GM18868 (cell line): ENCODE results near the gene GTF3C1.

ENCODE experiments used
- ATAC-seq: cut with Tn5 transposase; IDR thresholded peaks from one replicate; pipeline ENCODE4 v1.9.1; 2021; ENCODE audit warnings: mild to moderate bottlenecking, moderate library complexity; ENCODE audit not compliant: unreplicated experiment

GTF3C1 gene

GRCh38 chr16:27489421-27489820 lies 60.3 kb downstream of the GTF3C1 start:
- no peak for ATAC-seq

- ATAC-seq: no peak
These were observed 63.0 kb downstream of the GTF3C1 start for GRCh38 chr16:27486760-27487159.

- no peak for ATAC-seq
These were observed 63.4 kb downstream of the GTF3C1 start for GRCh38 chr16:27486344-27486743.

- no peak for ATAC-seq
These were observed 63.9 kb downstream of the GTF3C1 start for GRCh38 chr16:27485811-27486210.

DNA sequence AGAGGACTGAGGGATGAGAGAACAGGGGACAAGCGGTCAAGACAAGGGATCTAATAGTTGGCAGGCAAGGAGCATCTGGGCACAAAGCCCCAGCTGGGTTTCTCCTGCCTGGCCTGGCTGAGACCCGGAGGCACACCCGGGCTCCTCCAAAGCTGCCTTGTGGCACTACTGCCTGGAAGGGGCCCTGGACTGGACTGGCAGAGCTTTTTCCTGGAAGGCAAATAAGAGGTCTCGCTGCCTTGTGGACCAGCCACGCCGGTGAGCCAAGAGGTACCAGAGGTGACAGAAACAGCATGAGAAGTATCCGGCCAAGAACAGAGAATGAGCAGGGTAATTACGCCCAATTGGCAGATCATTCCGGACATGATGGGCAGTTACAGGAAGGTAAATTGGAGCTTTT lies 64.6 kb downstream of the GTF3C1 start:
- no peak for ATAC-seq

DNA sequence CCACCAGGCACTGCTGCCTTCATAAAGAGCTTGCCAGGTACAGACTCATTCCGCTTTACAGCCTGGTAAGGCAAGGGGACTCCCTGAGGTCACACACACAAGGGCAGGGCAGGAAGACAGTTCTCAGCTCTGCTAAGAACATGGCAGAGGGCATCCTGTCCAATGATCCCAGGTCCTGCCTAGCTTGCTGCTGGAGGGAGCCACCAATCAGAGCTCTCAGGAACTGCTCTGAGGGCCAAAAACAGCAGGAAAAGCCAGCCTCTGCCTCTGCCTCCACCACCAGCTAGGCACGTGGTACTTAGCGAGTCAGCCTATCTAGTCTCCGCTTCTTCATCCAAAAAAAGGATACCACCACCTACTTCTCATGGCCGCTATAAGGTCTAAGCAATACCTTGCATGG lies 66.1 kb downstream of the GTF3C1 start:
- no peak for ATAC-seq

DNA sequence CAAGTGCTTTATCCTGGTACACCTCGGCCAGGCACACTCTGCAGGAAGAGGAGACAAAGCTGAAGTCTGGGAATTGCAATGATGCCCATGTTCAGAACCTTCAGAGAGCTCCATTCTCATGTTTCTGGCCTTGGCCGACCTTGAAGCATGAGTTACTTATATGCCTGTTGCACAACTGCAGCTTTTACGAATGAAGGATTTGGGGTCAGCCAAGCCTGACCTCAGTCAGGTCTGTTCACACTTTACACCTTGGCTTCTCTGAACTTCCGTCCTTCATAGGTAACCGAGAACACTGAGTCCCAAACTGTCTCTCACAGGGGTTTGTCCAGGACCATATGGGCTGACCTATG lies 66.7 kb downstream of the GTF3C1 start:
- no peak for ATAC-seq

- no peak for ATAC-seq
These were observed 67.2 kb downstream of the GTF3C1 start for GRCh38 chr16:27482397-27483087.

- ATAC-seq: no peak
These were observed 68.3 kb downstream of the GTF3C1 start for GRCh38 chr16:27481282-27481934.

DNA sequence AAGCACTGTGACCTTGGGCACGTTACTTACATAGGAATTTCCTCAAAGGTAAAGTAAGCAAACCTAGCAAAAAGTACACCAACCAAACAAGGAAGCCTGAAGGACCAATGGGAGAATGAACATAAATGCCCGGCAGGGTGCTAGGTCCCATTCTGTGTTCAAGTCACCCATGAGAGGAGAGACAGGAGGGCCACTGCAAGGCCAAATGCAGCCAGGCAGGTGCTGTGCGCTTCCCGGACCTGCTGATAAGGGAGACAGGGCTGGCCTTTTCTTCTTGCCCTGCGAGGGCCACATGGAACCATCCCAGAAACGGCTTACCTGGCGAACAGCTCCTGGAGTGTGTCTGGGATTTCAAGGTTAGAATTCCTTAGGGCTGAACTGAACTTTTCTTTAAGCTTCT lies 69.0 kb downstream of the GTF3C1 start:
- no peak for ATAC-seq

DNA sequence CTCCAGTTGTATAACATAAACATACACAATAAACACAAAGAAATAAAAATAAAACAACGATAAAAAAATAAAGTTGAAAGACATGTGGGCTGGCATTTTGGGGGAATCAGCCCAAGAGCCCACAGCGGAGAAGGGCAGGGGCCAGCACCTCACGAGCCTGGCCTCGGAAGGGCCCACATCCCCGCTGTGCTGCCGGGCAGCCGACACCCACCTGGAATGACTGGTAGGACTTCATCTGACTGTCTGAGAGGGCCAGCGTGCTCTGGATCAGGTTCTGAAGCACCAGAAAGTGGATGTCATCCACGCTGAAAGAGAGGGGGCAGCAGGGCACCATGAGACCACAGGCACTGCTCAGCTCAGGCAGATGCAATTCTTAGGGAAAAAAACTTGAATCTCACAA lies 73.5 kb downstream of the GTF3C1 start:
- ATAC-seq: no peak

DNA sequence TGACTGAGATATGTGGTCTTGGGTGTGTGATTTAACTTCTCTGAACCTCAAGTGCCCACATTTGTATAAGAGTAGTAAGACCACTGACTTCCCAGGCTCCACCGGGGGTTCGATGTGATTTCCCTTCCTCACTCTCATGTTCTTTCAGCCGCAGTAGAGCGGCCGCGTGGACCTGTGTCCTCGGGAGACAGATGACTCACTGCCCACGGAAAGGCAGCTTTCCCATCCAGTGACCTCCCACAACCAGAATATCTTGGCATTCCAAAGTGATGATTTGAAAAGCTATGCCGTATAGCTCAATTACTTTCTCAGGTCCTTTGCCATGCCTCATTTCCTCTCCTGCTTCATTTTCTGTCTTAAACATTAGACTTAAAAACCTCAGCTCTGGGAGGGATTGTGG lies 74.2 kb downstream of the GTF3C1 start:
- ATAC-seq: no peak

- no peak for ATAC-seq
These were observed 74.8 kb downstream of the GTF3C1 start for GRCh38 chr16:27474921-27475320.

- ATAC-seq: no peak
These were observed 75.7 kb downstream of the GTF3C1 start for GRCh38 chr16:27474041-27474440.

- no peak for ATAC-seq
These were observed 76.4 kb downstream of the GTF3C1 start for GRCh38 chr16:27473101-27473900.

GRCh38 chr16:27472091-27473020 lies 77.4 kb downstream of the GTF3C1 start:
- ATAC-seq: no peak

- ATAC-seq: no peak
These were observed 78.1 kb downstream of the GTF3C1 start for GRCh38 chr16:27471661-27472060.

DNA sequence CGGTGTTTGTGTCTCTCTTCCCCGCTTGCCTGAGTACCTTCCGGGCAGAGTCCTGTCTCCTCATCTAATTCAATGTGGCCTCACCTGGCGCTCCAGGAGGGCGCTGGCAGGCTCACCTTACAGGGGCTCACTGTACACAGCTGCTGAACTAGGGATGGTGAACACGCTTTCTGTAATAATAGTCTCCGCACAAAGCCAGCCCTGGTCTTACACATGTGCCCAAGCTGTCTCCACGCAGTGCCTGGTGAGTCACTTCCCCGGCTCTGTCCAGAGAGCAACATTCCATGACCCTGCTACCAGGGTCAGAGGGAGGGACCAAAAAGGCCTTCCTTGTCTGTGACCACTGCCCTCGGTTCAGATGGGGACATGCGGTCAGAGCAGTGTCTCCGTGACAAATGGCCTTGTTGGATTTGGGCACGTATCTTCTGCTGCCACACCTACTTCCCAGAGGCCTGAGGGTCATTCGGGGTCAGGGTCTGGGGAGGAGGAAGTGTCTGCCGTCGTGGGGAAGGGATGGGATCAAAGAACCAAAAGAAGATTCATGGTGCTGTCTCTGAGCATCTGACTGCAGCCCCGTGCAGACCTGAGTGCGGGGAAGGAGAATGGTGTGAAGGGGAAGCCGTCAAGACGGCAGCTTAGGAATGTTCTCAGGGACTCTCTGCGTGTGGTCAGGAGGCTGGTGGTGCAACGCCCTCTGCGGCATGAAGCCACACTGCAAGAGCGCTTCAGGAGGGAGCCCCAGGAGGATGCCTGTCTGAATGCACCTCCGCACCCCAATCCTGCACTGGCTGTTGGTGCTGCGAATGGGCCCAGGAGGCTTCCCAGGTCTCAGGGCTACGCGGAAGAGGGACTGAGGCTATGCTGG lies 78.9 kb downstream of the GTF3C1 start:
- no peak for ATAC-seq

DNA sequence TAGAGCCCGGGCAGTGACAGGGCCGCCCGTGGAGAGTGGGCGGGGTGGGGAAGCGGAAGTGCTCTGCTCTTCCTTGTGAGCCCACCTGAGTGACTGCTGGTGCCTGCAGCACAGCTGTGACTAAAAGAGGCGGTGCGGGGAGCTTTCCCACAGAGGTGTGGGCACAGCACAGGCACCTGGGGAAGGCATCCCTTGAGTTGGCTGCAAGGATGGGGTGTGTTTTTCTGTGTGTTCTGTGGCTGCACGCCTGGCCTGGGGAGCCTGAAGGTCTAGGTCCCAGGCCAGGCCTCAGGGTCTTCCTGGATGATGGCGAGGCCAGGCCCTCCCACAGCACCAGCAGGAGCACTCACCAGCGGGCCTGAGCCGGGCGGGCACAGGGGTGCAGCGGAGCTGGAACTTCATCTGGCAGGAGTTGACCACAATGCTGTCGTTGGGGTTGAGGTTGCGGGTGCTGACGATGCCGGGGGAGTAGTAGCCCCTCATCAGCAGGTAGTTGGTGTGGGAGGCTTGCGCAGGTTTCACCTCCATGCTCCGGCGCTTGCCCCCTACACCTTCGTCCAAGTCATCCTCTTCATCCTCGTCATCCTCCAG lies 80.7 kb downstream of the GTF3C1 start:
- ATAC-seq: no peak

DNA sequence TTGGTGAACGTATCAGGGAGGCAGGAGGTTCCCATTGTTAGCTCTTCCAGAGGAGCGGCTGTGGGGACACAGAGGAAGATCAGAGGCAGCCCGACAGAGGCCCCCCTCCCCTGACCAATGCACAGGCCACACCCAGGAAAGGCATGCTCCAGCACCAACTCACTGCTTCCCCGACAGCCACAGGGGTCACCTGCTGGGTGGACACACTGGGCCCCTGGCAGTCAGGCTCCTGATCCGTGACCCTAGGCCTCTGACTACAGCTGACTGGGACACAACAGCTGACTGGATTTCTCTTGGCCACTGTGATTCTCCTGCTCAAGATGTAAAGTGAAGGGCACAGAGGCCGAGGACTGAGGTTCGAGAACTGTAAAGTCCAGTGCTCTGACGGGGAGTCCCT lies 84.2 kb downstream of the GTF3C1 start:
- no peak for ATAC-seq
